ENCODE measurements around the gene FLRT2.

FLRT2 gene

GRCh38 chr14:85530626-85531025 lies 682 bp downstream of the FLRT2 start:
- Histone ChIP-seq H3K27ac (ENCODE audit: low read length) (peak overlapping the region; percentile 37), H3K9me3 (ENCODE audit: control insufficient read depth in 2 of 2, low read length in 2 of 2) (no peaks in the 10 kb centered on the region), H3K4me3 (ENCODE audit: low read length in 2 of 2) (peak overlapping the region; percentile 72 to 83), H3K27me3 (ENCODE audit: control insufficient read depth in 1 of 2, insufficient read depth in 2 of 2, low read length in 2 of 2) (peaks cover 37 to 51% of the 10 kb centered on the region in 2 donors), H3K4me1 (ENCODE audit: control insufficient read depth, insufficient read depth, low read length) (peaks cover 34% of the 10 kb centered on the region), H3K9ac (ENCODE audit: low read length in 2 of 2) (peak overlapping the region; percentile 21 to 25), H3K36me3 (ENCODE audit: control insufficient read depth in 2 of 2, insufficient read depth in 2 of 2, low read length in 2 of 2) (no peaks in the 10 kb centered on the region)

- Histone ChIP-seq H3K4me3 (ENCODE audit: low read length in 2 of 2) (peak overlapping the region; percentile 72 to 83), H3K4me1 (ENCODE audit: control insufficient read depth, insufficient read depth, low read length) (peaks cover 34% of the 10 kb centered on the region), H3K27me3 (ENCODE audit: control insufficient read depth in 1 of 2, insufficient read depth in 2 of 2, low read length in 2 of 2) (peaks cover 37 to 51% of the 10 kb centered on the region in 2 donors), H3K27ac (ENCODE audit: low read length) (peak overlapping the region; percentile 37), H3K36me3 (ENCODE audit: control insufficient read depth in 2 of 2, insufficient read depth in 2 of 2, low read length in 2 of 2) (no peaks in the 10 kb centered on the region), H3K9ac (ENCODE audit: low read length in 2 of 2) (peak overlapping the region in 1 of 2 donors; percentile 25), H3K9me3 (ENCODE audit: control insufficient read depth in 2 of 2, low read length in 2 of 2) (no peaks in the 10 kb centered on the region)
Observed at GRCh38 chr14:85531141-85531586, 1.2 kb downstream of the FLRT2 start.

- Histone ChIP-seq H3K36me3 (ENCODE audit: control insufficient read depth in 2 of 2, insufficient read depth in 2 of 2, low read length in 2 of 2) (no peaks in the 10 kb centered on the region), H3K27ac (ENCODE audit: low read length) (peak overlapping the region; percentile 37), H3K4me1 (ENCODE audit: control insufficient read depth, insufficient read depth, low read length) (peaks cover 34% of the 10 kb centered on the region), H3K9me3 (ENCODE audit: control insufficient read depth in 2 of 2, low read length in 2 of 2) (no peaks in the 10 kb centered on the region), H3K27me3 (ENCODE audit: control insufficient read depth in 1 of 2, insufficient read depth in 2 of 2, low read length in 2 of 2) (peaks cover 37 to 51% of the 10 kb centered on the region in 2 donors), H3K9ac (ENCODE audit: low read length in 2 of 2) (peak overlapping the region in 1 of 2 donors; percentile 25), H3K4me3 (ENCODE audit: low read length in 2 of 2) (peak overlapping the region; percentile 72 to 83)
Observed at GRCh38 chr14:85531587-85532373, 1.8 kb downstream of the FLRT2 start.

GRCh38 chr14:85532374-85533022 lies 2.6 kb downstream of the FLRT2 start:
- peaks cover 37 to 51% of the 10 kb centered on the region in 2 donors for H3K27me3 ChIP-seq (ENCODE audit: control insufficient read depth in 1 of 2, insufficient read depth in 2 of 2, low read length in 2 of 2)

GRCh38 chr14:85533023-85533860 lies 3.3 kb downstream of the FLRT2 start:
- H3K36me3 ChIP-seq (ENCODE audit: control insufficient read depth in 2 of 2, insufficient read depth in 2 of 2, low read length in 2 of 2) = no peaks in the 10 kb centered on the region
- H3K9ac ChIP-seq (ENCODE audit: low read length in 2 of 2) = no peak overlapping the region
- H3K27me3 ChIP-seq (ENCODE audit: control insufficient read depth in 1 of 2, insufficient read depth in 2 of 2, low read length in 2 of 2) = peaks cover 37 to 51% of the 10 kb centered on the region in 2 donors
- H3K4me1 ChIP-seq (ENCODE audit: control insufficient read depth, insufficient read depth, low read length) = peaks cover 34% of the 10 kb centered on the region
- peak overlapping the region; percentile 72 to 83 for H3K4me3 ChIP-seq (ENCODE audit: low read length in 2 of 2)
- H3K9me3 ChIP-seq (ENCODE audit: control insufficient read depth in 2 of 2, low read length in 2 of 2) = no peaks in the 10 kb centered on the region
- no peak overlapping the region for H3K27ac ChIP-seq (ENCODE audit: low read length)

More at GRCh38 chr14:85532374-85533022, 2.6 kb downstream of the FLRT2 start:
- H3K4me1 ChIP-seq (ENCODE audit: control insufficient read depth, insufficient read depth, low read length) = peaks cover 34% of the 10 kb centered on the region
- peak overlapping the region; percentile 72 to 83 for H3K4me3 ChIP-seq (ENCODE audit: low read length in 2 of 2)
- no peaks in the 10 kb centered on the region for H3K36me3 ChIP-seq (ENCODE audit: control insufficient read depth in 2 of 2, insufficient read depth in 2 of 2, low read length in 2 of 2)
- H3K9me3 ChIP-seq (ENCODE audit: control insufficient read depth in 2 of 2, low read length in 2 of 2) = no peaks in the 10 kb centered on the region
- no peak overlapping the region for H3K27ac ChIP-seq (ENCODE audit: low read length)
- H3K9ac ChIP-seq (ENCODE audit: low read length in 2 of 2) = no peak overlapping the region

GRCh38 chr14:85533861-85534291 lies 3.9 kb downstream of the FLRT2 start:
- Histone ChIP-seq H3K4me1 (ENCODE audit: control insufficient read depth, insufficient read depth, low read length) (peaks cover 31% of the 10 kb centered on the region), H3K27me3 (ENCODE audit: control insufficient read depth in 1 of 2, insufficient read depth in 2 of 2, low read length in 2 of 2) (peaks cover 37 to 51% of the 10 kb centered on the region in 2 donors), H3K9ac (ENCODE audit: low read length in 2 of 2) (peak overlapping the region in 1 of 2 donors; percentile 36), H3K4me3 (ENCODE audit: low read length in 2 of 2) (peak overlapping the region; percentile 69 to 83), H3K27ac (ENCODE audit: low read length) (no peak overlapping the region), H3K36me3 (ENCODE audit: control insufficient read depth in 2 of 2, insufficient read depth in 2 of 2, low read length in 2 of 2) (no peaks in the 10 kb centered on the region), H3K9me3 (ENCODE audit: control insufficient read depth in 2 of 2, low read length in 2 of 2) (no peaks in the 10 kb centered on the region)

GRCh38 chr14:85534458-85535293 lies 4.7 kb downstream of the FLRT2 start:
- Histone ChIP-seq H3K27me3 (ENCODE audit: control insufficient read depth in 1 of 2, insufficient read depth in 2 of 2, low read length in 2 of 2) (peaks cover 33 to 47% of the 10 kb centered on the region in 2 donors), H3K9ac (ENCODE audit: low read length in 2 of 2) (peak overlapping the region in 1 of 2 donors; percentile 42)

GRCh38 chr14:85535321-85535720 lies 5.4 kb downstream of the FLRT2 start:
- Histone ChIP-seq H3K36me3 (ENCODE audit: control insufficient read depth in 2 of 2, insufficient read depth in 2 of 2, low read length in 2 of 2) (no peaks in the 10 kb centered on the region), H3K9ac (ENCODE audit: low read length in 2 of 2) (no peak overlapping the region), H3K9me3 (ENCODE audit: control insufficient read depth in 2 of 2, low read length in 2 of 2) (no peaks in the 10 kb centered on the region), H3K4me1 (ENCODE audit: control insufficient read depth, insufficient read depth, low read length) (peaks cover 17% of the 10 kb centered on the region), H3K27ac (ENCODE audit: low read length) (no peak overlapping the region), H3K27me3 (ENCODE audit: control insufficient read depth in 1 of 2, insufficient read depth in 2 of 2, low read length in 2 of 2) (peaks cover 27 to 41% of the 10 kb centered on the region in 2 donors), H3K4me3 (ENCODE audit: low read length in 2 of 2) (peak overlapping the region; percentile 5 to 83)

More at GRCh38 chr14:85534458-85535293, 4.7 kb downstream of the FLRT2 start:
- peaks cover 24% of the 10 kb centered on the region for H3K4me1 ChIP-seq (ENCODE audit: control insufficient read depth, insufficient read depth, low read length)
- peak overlapping the region; percentile 69 to 83 for H3K4me3 ChIP-seq (ENCODE audit: low read length in 2 of 2)
- H3K27ac ChIP-seq (ENCODE audit: low read length) = no peak overlapping the region
- H3K9me3 ChIP-seq (ENCODE audit: control insufficient read depth in 2 of 2, low read length in 2 of 2) = no peaks in the 10 kb centered on the region
- H3K36me3 ChIP-seq (ENCODE audit: control insufficient read depth in 2 of 2, insufficient read depth in 2 of 2, low read length in 2 of 2) = no peaks in the 10 kb centered on the region

GRCh38 chr14:85535991-85536832 lies 6.3 kb downstream of the FLRT2 start:
- Histone ChIP-seq H3K27ac (ENCODE audit: low read length) (no peak overlapping the region), H3K9me3 (ENCODE audit: control insufficient read depth in 2 of 2, low read length in 2 of 2) (no peaks in the 10 kb centered on the region), H3K4me3 (ENCODE audit: low read length in 2 of 2) (peak overlapping the region in 1 of 2 donors; percentile 83), H3K27me3 (ENCODE audit: control insufficient read depth in 1 of 2, insufficient read depth in 2 of 2, low read length in 2 of 2) (peaks cover 19 to 32% of the 10 kb centered on the region in 2 donors), H3K36me3 (ENCODE audit: control insufficient read depth in 2 of 2, insufficient read depth in 2 of 2, low read length in 2 of 2) (no peaks in the 10 kb centered on the region), H3K9ac (ENCODE audit: low read length in 2 of 2) (no peak overlapping the region), H3K4me1 (ENCODE audit: control insufficient read depth, insufficient read depth, low read length) (peaks cover 8% of the 10 kb centered on the region)

All from stomach smooth muscle (tissue), 2 donors.